ENCODE data around the gene LPIN1. TPM values are rescaled to one million over a fixed set of nuclear protein-coding genes. Genes with fewer than 3 reads are reported as not detected.

The LPIN1 gene
- polyA plus RNA-seq, 4 donors: 17.2 to 28.6 (median 23.9) TPM

DNA sequence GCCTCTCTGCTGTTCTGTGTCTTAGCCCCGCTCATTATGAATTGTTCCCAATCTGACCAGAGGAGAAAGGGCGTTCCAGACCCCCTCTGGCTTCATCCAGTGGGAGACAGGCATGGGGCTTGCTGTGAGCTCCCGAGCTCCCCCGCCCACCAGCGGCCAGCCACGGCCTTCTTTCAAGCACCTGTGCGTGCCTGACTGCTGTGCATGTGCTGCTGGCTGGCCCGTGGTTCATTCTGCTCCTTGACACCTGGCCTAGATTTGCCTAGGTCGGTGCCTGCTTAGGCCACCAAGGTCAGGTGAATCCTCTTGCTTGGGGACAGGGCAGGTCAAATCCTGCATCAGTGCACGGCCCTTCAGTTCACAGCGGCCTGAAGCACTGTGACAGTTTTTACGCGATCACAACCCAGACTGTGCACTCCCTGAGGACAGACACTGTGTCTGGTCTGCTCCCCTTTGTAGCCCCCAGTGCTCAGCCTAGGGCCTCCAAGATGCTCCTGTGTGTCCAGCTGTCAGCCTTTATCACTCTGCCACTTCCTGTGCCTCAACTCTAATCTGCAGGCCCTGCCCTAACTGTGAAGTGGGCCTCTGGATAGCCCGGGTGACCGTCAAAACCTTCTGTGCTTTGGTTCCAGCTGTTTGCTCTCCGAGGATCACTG, 3.6 kb upstream of the LPIN1 start:
- DNase-seq (ENCODE audit: low read depth in 4 of 4, low spot score in 2 of 4): no peak

DNA sequence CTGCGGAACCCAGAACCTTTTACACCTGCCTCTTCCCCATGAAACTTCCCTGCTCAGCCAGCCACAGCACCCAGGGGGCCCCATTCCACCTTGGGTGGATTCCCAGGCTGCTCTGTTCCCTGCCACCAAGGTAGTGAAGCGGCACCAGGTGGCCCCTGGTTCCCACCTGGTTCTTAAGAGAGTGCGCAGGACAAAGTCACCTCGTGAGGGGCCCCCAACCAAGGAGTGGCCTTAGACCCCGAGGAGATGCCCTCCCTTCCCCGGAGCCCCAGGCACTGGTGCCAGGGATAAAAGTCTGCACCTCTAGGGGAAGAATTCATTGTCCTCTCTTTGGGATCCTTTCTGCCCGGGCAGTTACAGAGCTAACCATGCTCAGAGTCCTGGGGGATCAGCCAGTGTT, 3.1 kb upstream of the LPIN1 start:
- no peak for DNase-seq (ENCODE audit: low read depth in 4 of 4, low spot score in 2 of 4)

DNA sequence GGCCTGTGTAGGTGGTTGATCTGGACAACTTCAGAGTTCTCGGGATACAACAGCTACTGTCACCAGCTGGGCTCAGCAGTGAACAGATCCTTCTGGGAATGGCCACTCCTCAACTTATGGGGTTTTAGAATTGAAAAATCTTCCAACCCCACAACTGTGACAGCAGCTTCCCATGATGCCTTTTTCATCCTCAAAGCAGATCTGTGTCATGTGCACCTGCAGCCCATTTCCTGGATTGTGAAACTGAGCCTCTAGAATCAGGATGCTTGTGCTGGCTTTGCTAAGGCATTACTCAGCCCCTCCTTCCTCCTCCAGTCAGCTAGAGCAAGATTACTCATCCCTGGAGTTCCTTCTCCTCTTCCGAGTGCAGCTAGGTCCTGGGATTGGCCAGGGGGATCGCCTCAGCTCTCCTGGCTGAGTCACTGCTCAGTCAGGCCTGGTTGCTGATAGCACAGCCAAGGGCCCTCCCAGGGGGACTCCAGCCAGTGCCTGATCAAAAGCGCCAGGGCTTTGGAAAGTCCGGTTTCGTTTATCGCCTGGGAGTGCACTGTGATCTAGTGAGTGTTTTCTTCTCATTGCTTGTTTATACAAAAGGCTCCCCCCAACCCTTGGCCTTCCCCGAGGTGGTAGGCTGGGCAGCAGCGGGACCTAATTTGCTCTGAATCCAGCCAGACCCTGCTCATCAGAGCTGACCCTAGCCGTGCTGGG, 2.4 kb upstream of the LPIN1 start:
- peak; percentile 74 to 91 (median 82) for DNase-seq (ENCODE audit: low read depth in 4 of 4, low spot score in 2 of 4)

DNA sequence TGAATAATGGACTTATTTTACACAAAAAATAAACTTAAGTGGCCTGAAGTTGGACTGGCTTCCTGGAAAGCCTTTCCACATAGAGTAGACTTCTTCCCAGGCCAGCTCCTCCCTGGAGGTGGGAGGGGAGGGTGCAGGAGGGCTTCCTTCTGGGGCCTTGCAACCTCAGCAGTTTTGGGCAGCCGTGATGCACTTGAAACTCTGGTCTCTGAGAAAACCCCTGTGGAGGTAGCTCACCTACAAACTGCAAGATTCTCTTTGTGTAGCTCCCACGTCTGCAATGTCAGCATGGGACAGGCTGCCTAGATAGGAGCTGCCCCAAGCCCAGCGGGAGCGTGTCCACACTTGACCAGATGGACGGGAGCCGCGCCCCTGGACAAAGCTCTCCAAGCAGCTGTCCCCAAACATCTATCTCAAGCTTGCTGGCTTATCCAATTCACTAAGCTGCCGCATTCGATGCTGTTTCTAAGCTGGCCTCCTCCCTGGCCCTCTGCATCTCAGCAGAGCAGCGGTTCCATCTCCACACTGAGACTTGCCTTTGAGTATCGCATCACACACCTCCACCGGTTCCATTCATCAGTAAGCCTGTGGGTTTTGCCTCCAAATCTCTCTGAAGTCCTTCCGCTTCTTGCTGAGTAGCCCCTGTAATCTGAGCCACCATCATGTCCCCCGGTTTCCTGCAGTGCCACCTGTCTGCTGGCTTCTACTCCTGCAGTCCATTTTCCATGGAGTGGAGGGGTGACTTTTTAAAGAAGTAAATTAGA, 1.6 kb upstream of the LPIN1 start:
- no peak for DNase-seq (ENCODE audit: low read depth in 4 of 4, low spot score in 2 of 4)

DNA sequence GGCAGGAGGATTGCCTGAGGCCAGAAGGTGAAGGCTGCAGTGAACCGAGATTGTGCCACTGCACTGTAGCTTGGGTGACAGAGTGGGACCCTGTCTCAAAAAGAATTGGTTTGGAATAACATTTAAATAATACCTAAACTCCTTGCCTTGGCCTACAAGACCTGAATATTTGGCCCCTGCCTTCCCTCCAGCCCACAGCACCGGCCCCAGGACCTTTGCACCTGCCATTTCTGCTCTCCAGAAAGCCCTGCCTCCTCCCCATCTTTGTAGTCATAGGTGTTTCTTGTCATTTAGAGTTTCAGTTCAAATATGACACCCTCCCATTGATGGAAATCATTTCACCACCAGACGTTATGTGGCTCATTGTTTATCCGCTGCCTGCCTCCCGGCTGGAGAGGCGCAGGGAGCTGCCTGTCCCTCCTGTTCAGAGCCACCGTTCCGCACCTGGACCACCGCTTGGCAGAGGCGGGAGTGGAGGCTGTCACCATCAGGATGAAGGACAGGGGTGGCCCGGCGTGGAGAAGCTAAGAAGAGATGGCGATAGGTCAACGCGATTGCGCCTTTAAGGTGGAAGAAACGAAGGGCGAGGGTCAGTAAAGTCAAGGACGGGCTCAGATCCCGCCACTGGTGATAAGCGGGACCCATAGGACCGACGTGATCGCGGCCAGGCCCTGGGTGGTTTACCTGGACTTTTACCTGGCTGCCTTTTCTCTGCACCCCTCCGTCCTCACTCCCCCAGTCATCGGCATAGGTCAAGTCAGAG, 638 bp upstream of the LPIN1 start:
- no peak for DNase-seq (ENCODE audit: low read depth in 4 of 4, low spot score in 2 of 4)

DNA sequence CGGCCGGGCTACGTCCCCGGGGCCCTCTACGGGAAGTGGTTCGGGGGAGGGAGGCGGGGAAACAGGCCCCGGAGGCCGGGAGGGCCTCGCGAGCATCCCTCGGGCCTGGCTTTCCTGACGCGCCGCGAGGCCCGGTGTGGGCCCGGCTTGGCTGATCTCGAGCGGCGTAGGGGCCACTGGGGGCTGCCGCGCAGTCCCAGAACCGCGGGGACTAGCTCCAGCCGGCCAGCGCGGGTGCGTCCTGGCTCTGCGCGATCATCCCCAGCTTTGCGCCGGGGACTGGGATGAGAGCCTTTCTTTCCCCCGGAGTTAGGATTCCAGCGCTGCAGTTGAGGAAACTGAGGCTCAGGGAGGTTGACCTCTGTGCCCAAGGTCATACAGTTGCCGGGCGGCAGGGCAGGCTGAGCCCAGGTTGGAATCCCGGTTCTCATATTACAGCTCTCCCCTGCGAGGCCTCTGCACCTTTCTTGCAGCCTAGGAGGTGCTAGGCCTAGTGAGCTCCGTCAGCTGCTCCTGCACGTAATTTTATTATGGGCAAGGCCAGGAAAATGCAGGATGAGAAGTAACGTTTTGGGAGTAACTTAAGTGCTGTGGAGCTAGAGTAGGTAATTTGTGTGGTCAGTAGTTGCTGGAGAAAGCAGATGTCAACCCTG, 501 bp downstream of the LPIN1 start:
- no peak for DNase-seq (ENCODE audit: low read depth in 4 of 4, low spot score in 2 of 4)

DNA sequence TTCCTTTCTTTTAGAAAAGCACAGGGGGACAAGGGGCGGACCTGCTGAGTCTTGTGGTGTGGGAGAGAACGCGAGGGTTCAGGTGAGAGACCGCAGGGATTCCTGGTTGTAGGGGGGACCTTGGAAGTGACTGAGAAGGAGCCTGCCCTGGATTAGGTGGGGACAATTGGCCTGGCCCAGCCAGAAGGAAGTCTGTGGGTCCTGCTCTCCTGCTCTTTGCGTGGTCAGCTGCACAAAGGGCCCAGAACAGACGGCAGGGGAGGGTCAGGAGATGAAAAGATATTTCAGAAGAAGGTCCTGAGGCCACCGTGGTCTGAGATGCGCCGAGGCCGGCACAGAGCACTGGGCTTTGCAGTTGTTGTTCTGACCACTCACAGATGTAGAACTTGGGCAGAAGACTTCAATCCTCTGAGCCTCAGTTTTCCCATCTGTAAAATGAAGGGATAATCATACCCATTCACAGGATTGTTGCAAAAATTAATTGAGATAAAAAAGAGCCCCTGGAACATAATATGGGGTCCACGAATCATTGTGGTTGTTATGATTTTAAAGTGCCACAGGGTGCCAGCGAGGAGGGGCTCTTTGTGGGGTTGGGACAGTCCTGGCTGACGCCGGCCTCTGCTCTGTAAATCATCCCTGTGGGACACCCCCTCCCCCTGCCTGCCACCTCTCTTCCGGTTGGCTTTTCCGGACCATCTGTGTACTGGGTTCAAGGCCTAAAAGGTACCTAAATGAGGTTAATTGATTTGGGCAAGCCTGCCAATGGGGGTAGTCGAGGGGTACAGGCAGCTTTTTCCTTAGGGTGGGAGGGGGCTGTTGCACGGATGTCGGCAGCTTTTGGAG, 1.8 kb downstream of the LPIN1 start:
- no peak for DNase-seq (ENCODE audit: low read depth in 4 of 4, low spot score in 2 of 4)

DNA sequence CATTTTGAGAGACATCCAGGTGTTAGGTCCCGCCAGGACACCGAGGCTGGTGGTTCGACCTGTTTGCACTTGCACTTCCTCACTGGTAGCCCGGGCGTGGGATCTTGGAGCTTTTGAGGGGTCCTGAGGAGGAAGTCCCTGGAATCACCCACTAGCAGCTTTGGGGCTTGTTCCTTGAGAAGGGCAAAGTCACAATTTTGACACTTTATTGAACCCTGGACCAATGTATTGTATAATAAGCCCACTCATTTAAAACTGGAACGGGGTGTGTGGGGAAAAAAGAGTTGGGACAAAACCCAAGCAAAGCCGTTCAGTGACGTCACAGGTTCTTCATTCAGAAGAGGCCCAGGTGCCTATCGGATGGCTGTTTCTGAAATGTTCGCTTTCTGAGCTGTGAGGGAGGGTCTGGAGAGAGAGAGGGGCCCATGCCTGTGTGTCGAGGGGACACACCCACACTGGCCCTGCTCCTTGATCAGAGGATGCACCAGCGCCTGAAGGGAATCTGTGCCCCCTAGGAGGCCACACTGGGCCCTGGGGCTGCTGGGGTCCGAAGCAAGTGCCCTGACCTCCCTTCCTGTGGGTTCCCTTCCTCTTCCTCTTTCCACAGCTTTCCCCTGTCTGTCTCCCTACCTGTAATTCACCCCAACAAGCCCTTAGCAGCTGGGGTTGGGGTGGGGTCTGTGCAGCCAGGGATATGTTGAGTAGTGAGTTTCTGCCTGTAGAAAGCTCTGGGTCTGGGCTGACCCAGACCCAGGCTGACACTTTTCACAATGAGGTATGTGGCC, 2.6 kb downstream of the LPIN1 start:
- DNase-seq (ENCODE audit: low read depth in 4 of 4, low spot score in 2 of 4): no peak

DNA sequence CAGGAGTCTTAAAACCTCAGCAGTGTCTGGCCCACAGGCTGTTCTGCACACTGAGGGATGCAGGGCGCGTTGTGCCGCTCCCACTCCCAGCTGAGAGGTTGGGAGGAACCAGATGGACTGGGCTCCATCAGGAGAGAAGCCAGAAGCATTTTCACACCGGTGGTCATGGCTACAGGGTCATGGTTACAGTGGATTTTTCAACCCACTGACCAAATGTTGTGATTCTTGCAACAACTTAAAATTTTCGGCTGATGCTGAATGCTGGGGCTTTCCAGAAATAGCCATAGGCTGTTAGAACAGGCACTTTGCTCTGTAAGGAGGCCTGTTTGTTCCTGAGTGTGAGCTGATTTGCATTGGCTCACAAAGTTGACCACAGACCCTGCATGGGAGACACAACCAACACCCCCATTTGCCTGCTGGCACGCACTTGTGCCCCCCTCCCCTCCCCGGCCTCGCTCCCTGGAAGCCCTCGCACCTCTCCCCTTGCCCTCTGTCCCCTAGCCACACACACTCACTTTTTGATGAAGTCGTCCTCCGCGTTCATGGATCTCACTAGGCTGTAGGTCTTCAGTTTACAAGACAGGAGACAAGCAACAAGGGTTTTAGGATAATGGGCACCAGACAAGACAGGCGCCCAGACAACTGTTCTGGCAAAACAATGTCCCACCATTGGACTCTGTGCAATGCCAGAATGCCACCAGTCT, 3.4 kb downstream of the LPIN1 start:
- no peak for DNase-seq (ENCODE audit: low read depth in 4 of 4, low spot score in 2 of 4)

DNA sequence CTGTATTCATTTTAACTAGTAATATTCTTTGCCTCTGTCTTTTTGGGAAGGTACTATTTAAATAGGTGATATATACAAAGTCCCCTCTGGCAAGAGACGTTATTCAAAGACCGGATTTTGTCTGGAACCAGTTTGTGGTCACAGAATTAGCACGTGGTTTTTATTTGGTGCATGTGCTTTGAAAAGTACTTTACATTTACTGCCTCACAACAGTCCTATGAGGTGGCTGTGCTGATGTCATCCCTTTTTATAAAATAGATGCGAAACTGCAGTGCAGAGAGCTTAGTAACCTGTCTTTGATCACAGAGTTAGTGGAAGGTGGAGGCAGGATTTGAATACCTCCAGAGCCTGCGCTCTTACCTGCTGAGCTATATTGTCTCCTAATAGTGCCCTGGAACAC, 4.0 kb downstream of the LPIN1 start:
- no peak for DNase-seq (ENCODE audit: low read depth in 4 of 4, low spot score in 2 of 4)

DNA sequence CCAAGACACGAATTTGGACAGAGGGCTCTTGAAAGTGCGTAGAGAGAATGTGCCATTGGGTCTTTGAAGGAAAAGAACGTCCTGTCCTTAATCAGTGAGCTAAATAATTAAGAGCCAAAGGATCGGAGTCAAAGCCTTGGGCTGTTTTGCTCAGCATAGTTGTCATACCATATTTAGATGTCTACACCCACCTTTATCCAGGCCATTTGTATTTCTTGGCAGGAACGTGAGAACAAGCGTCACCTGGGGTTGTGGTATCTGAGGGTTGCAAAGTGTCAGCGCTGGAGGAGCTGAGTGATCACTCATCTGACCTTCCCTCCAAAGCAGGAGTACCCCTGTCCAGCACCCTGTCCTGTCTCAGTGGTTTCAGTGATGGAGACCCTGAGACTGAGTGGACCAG, 4.5 kb downstream of the LPIN1 start:
- DNase-seq (ENCODE audit: low read depth in 4 of 4, low spot score in 2 of 4): no peak

DNA sequence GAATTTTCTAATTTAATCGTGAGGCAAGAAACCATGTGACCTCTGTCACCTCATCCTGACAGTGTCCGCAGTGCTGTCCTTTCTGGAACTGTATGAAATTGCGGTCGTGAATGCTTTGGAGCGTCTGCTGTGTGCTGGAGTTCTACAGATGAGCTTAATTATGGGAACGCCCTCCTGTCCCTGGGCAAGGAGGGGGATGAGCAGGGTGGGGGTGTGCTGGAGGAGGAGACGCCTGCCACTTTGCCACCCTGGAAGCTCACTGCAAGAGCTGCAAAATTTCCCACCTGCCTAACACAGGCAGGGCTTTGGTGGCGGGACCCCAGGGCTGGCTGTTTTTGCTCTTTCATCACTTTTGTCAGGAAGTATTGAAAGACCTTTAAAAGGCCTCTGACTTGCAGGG, 6.5 kb downstream of the LPIN1 start:
- no peak for DNase-seq (ENCODE audit: low read depth in 4 of 4, low spot score in 2 of 4)

DNA sequence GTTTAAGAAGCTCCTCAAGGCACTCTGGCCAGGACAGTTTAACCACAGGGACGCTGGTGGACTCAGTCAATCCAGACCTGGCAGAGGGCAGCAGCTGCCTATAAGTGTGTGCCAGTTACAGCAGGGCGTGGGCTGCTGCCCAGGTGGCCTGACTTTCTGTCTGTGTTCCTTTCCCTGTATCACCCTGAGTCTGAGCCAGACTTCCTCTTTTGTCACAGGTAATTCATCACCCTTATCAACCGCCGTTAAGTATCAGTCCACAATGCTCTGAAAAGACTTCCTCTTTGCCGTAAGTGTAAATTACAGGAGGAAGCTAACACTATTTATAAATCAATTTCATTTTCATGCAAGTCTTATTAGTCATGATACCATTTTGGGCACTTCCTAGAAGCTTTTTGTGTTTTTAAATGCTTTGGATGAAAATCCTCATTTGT, 7.0 kb downstream of the LPIN1 start:
- no peak for DNase-seq (ENCODE audit: low read depth in 4 of 4, low spot score in 2 of 4)

DNA sequence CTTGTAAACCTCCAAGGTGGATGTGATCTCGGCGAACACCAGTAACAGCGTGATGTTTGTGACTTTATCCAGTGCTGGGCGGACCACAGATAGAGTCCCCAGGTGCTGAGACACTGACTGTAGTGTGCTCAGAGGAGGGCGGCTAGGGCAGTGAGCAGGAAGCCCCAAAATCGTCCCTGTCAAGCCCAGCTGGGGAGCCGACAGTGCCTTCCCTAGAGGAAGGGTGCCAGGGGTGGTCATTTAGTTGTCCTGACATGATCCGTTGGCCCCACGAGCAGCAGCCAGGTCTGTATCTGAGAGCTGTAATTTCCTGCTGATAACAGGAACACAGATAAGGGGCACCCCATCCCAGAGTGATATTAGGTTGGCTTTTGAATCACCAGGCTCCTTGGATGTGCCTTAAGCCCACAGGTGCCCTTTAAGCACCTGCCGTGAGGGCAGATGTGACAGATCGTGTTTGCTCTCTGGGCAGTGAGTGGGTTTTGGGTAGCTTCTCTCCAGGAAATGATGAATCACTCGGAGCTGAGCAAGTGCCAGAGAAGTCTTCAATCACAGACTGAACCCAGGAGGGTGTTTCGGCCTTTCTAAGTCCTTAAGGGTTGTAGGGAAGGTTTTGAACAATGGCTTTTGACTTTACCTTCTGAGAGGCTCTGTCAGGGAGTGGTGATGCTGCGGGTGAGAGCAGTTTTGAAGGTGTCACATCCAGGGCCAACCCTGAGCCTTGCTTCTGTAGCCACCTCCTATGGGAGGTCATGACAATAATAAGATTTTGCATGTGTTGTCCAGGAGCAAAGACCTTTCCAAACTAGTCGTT, 7.7 kb downstream of the LPIN1 start:
- no peak for DNase-seq (ENCODE audit: low read depth in 4 of 4, low spot score in 2 of 4)

DNA sequence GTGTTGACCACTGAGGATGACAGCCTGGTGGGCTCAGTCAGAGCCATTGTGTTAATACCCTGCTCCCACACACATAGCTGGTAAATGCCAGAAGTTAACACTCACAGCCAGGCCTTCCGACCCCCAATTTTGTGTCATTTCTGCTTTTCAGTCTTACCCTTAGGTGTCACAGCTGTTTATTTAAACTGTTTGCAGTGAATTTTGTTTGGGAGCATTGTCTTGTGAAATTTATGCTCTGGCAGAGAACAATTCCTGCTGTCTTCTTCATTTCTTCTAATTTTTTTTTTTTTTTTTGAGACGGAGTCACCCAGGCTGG, 8.2 kb downstream of the LPIN1 start:
- no peak for DNase-seq (ENCODE audit: low read depth in 4 of 4, low spot score in 2 of 4)

DNA sequence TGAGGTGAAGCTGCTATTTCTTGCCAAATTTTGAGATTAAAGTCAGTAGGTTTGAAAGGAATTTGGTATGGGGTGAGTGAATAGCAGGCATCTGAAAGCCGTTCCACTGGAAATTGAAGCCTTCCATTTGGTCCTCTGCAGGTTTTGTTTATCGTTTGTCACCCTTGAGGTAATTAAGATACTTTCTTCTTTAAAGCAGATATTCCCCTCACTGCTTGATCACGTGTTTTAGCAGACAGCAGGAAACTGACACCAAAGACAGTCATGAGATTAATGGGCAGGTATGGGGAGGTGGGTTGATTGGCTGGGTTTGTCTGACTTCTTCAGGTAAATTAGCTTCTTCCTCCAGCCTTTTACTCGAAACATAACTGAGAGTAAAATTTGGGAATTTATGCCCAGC, 10.7 kb downstream of the LPIN1 start:
- peak in 1 of 4 donors; percentile 57 for DNase-seq (ENCODE audit: low read depth in 4 of 4, low spot score in 2 of 4)

DNA sequence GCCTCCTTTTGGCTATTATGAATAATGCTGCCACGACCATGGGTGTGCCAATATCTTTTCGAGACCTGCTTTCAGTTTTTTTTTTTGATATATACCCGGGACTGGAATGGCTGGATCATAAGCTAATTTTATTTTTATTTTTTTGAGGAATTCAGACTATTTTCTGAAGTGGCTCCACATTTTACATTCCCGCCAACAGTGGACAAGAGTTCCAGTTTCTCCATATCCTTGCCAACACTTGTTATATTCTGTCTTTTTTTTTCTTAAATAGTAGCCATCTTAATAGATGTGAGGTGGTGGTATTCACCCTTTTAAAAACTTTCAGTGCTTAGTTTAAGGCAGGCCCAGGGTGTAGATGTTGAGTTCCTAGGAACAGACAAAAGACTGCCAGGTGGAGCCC, 11.8 kb downstream of the LPIN1 start:
- no peak for DNase-seq (ENCODE audit: low read depth in 4 of 4, low spot score in 2 of 4)

DNA sequence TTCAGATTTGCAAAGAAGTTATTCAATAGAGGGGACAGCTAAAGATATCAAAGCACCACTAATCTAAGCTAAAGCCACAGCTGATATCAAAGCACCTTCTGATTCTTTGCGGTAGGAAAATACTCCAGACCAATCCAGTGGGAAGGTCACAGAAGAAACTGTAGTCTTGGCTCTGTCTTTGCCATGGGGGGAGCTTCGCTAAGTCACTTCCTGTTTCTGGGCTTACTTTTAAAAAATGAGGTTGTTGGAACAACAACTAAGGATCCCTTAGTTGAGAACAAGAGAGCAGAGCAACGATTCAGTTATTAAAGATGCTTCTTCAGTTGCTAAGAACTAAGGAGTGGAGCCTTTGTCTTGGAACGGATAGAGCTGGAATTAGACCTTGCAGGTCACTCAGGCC, 12.2 kb downstream of the LPIN1 start:
- DNase-seq (ENCODE audit: low read depth in 4 of 4, low spot score in 2 of 4): no peak
